ENCODE data around the gene IGLON5.
A peak's percentile ranks its signal among the peaks of the same experiment; 100 is the strongest.

The IGLON5 gene

DNA sequence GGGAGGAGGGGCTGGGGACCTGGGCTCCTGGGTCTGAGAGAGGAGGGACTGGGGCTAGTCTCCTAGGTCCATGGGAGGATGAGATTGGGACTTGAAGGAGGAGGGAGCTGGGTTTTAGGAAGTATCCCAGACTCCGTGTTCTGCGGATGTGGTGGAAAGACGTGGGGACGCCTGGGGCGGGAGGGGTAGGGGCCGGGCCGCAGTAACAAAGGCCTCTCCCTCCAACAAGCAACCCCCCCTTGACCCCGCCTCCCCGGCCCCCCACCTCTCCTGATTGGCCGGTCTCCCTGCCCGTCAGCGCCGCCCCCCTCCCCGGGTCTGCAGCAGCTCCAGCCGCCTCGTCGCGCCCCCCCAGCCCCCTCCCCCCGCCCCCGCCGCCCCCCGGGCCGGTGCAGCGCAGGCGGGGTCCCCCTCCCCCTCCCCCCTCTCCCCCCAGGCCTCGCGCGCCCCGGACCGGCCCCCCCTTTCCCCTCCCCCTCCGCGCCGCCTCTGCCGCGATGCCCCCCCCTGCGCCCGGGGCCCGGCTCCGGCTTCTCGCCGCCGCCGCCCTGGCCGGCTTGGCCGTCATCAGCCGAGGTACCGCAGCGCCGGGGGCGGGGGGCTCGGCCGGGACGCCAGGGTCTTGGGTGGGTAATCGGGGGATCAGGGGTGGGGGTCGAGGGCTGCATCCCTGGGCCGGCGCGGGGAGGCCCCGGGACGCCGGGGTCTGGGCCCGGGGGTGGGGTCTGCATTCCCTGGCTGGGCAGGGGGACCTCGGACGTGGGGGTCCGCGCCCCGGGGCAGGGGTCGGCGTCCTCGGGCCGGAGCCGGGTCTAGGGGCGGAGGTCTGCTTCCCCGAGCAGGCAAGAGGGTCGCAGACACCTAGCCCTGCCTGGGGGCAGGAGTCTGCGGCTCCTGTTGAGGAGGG, at the start of gene IGLON5:
TSS of gene IGLON5 (plus strand) at position 294 of the 907 bp plus-strand sequence. CDS start at position 498, 204 bp downstream.
- DNase-seq (ENCODE audit: low read depth), result no peak

DNA sequence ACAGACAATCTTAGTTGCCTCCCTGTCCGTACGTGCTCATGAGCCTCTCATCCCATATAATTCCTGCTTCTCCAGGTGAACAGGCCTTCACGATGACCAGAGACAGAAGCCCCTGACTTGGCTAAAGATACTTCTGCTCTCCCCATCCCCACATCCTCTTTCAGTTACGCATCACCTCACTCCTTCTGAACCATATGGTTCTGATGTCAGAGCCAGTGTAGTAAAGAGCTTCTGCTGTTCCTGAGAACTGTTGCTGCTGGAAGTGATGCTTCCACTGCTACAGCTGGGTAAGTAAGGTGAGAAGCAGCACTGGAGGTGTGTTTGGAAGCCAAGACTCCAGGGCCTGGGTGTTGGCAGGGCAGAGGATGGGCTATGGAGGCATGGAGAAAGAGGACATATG, 47.6 kb upstream of the IGLON5 start:
- no peak for DNase-seq (ENCODE audit: low read depth)

DNA sequence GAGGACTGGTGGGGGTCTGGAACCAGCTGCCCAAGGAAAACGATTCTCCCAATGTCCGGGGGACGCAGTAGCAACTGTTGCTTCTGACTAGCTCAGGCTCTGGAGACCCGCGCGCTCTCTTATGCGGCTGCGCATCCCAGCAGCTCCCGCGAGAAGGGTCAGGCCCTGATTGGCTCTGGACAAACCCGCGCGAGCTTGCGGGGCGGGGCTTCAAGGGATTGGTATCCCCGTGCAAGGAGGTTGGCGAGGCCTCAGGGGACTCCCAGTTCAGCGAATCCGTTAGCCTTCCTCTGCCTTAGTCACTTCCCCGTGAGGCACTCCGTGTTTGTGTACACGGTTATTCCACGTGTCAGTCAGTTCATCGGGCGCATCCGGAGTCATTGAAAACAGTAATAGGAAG, 40.4 kb upstream of the IGLON5 start:
- DNase-seq (ENCODE audit: low read depth), result no peak

DNA sequence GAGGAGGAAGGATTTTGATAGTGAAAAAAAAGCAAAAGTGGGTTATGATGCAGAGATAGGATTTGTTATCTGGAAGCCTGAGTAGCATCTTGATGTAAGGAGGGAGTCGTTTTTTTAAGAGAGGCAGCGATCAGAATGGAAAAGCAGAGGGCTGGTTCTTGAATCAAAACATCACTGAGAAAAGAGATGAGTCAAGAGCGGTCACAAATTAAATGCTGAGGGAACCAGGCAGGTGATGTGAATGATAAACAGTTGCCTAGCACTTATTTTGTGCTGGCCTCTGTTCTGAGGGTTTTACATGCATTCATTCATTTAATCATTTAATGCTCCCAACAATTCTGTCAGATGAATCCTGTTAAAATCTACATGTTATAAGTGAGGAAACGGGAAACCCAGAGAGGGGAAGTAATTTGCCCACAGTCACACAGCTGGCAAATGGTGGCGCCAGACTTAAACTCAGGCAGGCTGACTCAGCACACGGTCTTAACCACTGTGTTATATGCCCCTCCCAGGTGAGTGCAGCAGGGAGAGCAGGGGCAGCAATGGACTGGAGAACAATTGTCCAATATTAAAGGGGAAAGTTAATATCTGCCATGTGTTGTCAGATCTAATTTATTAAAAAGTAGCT, 39.1 kb upstream of the IGLON5 start:
- DNase-seq (ENCODE audit: low read depth), result no peak

DNA sequence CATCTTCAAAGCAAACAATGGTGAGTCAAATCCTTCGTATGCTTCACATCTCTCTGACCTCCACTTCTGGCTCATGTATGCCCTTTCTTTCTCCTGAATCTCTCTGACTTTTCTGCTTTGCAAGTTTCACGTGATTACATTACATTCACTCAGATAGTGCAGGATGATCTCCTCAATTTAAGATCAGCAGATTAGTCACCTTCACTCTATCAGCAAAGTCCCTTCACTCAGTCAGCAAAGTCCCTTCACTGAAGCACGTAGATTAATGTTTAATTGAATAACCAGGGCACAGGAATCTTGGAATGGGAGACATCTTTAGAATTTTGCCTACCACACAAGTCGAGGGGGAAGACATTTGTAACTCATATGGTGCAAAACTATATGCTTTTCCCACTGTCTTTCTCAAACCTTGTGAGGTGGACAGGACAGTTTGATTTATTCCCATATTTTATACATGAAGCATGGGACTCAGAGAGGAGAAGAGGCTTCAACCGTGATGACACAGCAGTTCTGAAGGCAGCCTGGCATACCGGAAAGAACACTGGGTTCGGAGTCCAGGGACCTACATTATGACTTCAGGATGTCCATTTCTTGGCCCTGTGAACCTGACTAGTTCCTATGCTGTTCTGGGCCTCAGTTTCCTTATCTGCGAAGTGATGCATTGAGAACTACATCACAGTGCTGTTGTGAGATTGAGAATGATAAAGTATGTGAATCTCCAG, 37.2 kb upstream of the IGLON5 start:
- DNase-seq (ENCODE audit: low read depth), result no peak

DNA sequence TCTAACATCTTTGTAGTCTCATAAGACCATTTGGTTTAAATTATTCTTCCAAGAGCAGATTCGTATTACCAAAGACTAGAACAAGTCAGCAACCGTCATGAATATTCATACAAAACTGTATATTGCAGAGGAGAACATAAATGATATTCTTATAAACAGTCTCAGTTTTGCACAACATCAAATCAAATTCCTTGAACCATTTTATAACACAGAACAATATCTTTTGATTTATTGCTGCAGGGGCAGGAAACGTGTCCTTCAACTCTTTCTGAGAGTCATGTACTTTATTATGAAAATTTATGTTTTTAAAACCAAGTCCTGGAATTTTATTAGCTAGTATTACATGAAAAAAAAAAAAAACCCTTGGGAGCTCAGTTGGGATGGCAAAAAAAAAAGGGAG, 34.3 kb upstream of the IGLON5 start:
- no peak for DNase-seq (ENCODE audit: low read depth)

DNA sequence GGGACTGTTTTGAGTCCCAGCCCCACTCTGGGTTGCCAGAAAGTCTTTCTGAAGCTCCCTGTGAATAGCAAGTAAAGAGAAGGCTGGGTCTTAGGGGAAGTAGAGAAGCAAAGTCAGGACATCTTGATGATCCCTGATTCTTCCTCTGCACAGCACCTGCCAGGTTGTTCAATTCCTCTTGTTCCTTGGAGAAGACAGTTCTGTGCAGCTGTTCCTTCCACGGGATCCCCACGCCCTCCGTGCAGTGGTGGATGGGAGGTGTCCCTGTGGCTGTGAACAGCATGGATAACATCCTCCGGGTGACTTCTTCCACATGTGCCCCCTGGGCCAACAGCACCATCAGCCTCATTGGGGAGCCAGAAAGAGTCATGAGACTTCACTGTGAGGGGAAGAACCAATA, 29.1 kb upstream of the IGLON5 start:
- no peak for DNase-seq (ENCODE audit: low read depth)

DNA sequence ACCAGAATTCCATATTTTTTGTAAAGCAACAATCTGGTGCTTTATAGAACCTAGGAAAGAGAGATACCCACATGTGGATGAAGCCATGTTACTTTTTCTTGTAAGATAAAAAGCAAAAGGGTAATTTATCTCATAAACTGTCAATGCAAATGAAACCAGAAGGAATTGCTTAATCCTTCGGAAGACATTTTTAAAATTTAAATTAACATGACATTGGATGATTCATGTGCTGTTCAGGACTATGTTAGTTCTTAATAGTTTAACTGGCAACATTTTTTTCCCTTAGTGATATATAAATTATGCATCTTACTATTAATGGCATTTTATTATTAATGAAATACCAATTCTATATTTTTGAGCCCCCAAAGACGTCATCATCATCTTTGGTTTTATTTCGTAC, 25.8 kb upstream of the IGLON5 start:
- no peak for DNase-seq (ENCODE audit: low read depth)

DNA sequence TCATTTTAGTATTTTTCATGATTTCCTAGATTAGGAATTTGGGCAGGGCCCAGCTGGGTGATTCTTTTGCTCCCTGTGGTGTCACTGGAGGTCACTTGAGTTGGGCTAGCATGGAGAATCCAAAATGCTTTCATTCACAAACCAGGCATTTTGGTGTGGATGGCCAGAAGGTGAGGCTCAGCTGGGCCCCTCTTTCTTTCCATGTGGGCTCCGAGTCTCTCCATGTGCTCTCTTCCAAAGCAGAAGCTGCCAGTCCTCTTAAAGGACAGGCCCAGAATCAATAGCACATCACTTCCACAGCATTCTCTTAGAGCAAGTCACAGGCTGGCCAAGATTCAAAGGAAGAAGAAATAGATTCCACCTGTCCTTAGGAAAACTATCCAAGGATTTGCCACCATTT, 21.8 kb upstream of the IGLON5 start:
- DNase-seq (ENCODE audit: low read depth), result no peak

DNA sequence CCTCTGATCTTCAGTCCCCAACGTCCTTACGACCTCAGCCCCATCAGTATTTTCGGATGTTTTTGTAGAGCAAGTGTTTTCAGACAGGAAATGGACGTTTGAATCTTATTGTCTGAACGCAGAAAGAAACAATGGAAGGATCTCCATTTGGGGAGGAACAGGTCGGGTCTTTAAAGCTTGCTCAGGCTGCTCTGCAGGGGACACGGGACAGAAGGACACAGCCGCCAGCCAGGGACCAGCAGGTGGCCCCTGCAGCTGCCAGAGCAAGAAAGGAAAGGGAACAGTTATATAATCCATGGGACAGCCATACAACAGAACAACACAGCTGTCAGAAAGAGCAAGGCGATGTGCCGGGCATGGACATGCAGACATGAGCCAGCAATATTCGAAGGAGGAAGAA, 18.5 kb upstream of the IGLON5 start:
- DNase-seq (ENCODE audit: low read depth), result no peak

DNA sequence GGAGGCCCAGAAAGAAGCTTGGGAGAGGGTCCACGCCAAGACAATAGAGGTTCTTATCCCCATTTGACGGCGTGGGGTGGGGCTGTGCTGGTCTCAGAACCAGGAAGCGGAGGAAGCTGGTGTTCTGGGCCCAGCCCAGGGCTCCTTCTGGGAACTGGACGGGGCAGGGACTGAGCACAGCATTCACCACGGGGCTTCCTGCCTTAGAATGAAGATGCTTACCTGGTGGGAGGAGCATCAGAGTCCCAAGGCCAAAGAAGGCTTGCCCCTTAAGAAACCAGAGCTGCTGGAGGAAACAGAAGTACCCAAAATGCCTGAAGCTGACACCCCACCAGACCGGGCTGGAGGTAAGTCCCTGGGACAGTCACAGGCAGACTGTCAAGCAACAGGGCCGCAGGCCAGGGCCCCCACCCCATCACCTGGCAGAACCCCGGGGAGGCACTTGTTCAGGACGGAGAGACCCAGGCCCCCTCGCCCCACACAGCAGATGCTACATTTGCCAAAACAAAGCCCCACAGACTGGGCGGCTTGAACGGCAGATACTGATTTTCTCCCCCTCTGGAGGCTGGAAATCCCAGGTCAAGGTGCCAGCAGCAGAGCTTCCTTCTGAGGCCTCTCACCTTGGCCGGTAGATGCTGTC, 17.8 kb upstream of the IGLON5 start:
- DNase-seq (ENCODE audit: low read depth), result no peak

DNA sequence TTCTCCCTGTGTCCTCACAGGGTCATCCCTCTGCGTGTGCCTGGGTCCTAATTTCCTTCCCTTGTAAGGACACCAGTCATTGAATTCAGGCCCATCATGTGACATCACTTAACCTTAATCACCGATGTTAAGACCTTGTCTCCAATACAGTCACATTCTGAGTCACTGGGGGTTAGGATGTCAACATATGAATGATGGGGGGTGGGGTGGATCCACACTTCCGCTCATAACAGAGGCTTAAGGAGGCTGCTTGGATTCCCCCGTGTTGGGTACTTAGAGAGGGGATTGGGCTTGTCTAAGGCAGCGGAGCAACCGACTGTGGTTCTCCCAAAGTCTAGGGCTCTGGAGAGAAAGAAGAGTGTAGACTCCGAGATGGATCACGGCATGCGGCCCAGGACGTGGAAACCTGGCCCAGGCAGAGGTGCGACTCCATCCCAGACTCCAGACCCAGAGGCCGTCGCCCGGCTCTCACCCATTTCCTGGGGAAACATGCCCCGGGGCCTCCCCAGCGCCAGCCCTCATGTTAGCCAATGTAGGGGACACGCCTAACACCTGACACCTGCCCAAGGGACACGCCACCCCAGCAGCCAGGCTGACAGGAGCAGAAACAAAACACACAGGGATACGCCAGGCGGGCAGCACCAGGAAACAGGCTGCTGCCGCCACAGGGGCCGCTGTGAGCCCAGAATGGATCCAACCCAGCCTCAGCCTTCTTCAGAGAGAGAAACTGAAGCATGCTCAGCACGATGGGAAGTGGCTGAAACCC, 17.1 kb upstream of the IGLON5 start:
- peak; percentile 19 for DNase-seq (ENCODE audit: low read depth)

DNA sequence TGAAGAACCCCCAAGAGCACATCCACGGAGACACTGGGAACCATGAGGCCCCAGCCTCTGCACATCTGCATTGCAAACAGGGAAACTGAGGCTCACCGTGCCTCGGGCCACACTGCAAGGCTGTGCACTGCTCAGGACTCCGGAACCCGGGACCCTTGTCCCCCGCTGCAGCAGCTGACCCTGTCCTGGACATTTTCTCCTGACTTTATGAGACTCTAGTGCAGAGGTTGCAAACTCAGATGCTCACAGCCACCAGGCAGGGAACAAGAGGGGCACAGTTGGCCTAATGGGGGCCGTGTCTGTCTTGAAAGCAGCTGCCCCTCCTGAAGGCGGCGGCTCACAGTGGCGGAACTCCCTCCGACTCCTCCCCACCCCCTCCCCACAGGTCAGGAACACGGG, 16.5 kb upstream of the IGLON5 start:
- DNase-seq (ENCODE audit: low read depth), result no peak

DNA sequence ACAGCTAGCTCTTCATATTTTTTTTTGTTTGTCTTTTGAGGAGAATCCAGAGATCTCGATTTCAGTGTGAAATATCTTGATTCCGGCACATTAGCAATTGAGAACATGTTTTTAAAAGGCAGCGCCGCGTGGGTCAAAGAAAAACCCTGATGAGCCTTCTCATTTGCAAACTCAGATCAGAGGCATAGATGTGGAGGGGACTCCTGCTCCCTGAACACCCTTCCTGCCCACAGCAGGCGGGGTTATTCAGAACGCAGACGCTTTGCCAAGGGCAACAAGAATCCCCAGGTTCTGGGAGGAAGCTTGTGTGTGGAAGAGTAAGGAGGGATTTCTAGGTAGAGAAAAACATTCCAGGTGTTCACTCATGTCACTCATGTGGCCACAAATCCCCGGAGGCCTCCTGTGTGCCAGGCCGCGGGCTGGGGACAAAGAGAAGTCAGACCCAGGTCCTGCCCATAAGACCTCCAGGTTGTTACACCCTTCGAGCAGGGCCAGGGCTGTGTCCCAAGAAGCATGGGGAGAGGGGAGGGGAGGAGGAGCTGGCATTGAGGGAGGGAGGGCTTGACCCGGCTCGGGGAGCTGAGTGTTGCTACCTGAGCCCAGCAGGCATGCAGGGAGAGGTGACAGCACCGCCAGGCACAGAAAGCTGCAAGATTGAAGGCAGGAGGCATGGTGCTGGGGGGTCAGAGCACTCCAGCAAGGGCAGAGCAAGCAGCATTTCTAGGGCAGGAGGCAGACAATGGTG, 15.9 kb upstream of the IGLON5 start:
- DNase-seq (ENCODE audit: low read depth), result no peak

DNA sequence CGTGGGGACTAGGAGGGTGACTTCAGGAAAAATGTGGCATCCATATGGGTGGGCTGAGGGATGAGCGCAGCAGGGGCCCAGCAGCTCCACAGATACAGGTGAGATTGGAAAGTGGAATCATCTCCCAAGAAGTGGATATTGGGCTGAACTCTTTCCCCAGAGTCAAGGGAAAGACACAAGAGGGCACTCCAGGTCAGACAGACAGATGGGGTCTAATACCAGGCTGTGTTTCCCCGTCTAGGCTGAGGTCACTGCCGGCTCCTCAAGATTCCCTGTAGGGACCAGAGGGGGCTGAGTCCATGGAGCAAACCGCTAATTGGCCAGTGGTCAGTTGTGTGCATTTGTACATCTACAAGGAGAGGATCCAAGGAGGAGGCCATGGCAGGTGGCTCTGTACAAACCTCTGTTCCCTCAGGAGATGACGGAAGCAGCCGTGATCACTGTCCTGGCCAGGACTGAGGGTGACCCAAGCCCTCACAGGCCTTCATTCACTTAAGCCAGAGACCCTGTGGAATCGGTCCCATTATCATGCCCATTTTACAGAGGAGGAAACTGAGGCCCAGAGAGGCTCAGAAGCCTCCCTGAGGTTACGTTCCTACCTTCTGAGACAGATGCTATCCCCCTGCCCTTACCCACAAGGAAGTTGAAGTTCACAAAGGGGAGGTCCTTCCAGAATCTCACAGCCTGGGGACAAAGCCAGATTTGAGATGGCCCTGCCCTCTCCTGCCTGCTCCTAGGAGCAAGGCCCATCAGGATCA, 14.9 kb upstream of the IGLON5 start:
- DNase-seq (ENCODE audit: low read depth), result peak; percentile 14

DNA sequence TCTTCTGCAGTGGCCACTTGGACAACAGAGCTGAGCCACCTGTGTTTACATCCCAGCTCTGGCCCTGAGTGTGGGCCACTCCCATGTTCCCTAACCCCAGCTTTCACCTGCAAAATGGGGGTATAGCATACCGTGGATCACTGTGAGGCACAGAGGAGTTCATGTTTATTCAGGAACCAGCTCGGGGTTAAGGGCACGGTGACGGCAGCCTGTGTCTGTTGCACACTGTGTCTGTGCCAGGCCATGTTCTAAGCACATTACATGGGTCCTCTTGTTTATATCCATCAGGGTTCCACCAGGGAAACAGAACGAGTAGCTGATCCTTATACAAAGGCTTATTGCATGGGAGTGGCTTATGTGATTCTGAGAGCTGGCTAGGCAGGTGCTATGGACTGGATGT, 14.0 kb upstream of the IGLON5 start:
- DNase-seq (ENCODE audit: low read depth), result no peak

DNA sequence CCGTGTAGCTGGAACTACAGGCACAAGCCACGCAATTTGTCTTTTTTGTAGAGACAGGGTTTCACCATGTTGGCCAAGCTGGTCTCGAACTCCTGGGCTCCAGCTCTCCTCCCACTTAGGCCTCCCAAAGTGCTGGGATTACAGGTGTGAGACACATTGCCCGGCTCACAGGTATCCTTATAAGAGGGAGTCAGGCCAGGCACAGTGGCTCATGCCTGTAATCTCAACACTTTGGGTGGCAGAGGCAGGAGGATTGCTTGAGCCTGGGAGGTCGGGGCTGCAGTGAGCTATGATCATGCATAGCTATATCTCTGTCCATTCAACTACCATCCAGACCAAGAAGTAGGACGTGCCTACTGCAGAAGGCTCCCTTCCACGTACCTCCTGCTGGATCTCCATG, 10.2 kb upstream of the IGLON5 start:
- DNase-seq (ENCODE audit: low read depth), result no peak

DNA sequence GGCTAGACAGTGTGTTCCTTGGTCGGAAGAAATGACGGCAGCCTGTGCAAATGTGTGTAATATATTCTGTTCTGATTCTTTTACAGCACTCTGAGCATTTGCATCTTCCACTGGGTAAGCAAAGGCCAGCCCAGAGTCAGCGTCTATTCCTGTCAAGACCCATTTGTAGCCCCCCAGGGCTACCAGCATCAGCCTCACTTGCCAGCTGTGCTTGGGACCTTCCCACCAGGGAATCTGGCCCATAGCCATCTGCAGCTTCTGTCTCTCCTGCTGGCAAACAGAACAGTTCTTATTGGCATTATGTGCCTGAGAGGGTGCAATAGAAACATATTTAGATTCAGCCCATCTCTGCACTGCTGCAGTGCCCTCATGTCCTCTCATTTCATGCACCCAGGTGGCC, 6.0 kb upstream of the IGLON5 start:
- DNase-seq (ENCODE audit: low read depth), result no peak

DNA sequence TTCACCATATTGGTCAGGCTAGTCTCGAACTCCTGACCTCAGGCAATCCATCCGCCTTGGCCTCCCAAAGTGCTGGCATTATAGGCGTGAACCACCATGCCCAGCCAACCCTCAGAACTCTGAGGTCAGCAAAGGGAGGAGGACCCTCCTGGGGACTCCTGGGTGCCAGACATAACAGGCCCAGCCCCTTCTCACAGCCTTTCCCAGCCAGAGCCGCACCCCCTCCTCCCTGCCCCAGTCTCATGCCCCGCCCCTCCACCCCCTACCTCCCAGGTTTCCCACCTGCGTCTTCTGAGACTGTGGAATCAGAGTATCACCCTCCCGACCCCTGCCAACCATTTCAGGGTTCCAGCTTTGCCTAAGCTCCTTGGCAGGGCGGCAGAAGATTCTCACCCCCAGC, 5.2 kb downstream of the IGLON5 start:
- DNase-seq (ENCODE audit: low read depth), result no peak

DNA sequence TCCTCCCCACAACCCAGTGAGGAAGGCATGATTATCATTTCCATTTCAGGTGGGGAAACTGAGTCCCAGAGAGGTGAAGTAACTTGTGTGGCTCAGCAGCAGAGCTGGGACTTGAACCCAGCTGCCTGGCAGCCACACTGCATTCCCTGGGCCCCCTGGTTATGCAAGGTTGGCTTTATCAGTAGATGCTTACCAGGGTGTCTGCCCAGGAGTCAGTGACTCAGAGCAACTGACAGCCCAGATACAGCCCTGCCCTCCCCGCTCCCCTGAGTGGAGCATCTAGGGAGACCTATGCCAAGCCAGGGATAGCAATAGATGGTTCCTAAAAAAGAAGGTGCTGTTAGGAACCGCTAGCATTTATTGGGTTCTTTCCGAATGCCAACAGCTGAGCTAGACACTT, 5.9 kb downstream of the IGLON5 start:
- no peak for DNase-seq (ENCODE audit: low read depth)

Measured in ELR (cell line).